ENCODE results near the gene CDK5RAP3. TPM values are rescaled to one million over a fixed set of nuclear protein-coding genes. Genes with fewer than 3 reads are reported as not detected.

The CDK5RAP3 gene, protein sequence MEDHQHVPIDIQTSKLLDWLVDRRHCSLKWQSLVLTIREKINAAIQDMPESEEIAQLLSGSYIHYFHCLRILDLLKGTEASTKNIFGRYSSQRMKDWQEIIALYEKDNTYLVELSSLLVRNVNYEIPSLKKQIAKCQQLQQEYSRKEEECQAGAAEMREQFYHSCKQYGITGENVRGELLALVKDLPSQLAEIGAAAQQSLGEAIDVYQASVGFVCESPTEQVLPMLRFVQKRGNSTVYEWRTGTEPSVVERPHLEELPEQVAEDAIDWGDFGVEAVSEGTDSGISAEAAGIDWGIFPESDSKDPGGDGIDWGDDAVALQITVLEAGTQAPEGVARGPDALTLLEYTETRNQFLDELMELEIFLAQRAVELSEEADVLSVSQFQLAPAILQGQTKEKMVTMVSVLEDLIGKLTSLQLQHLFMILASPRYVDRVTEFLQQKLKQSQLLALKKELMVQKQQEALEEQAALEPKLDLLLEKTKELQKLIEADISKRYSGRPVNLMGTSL
- total RNA-seq = 100 to 1,000 TPM; 206 to 224 TPM
- 112 TPM for polyA plus RNA-seq (2013, experiment 1 of 2)
- polyA plus RNA-seq (2013, experiment 2 of 2) = 154 TPM
- 6.8 to 52.9 (median 28.4) reads per million in 172 experiments for total RNA-seq

DNA sequence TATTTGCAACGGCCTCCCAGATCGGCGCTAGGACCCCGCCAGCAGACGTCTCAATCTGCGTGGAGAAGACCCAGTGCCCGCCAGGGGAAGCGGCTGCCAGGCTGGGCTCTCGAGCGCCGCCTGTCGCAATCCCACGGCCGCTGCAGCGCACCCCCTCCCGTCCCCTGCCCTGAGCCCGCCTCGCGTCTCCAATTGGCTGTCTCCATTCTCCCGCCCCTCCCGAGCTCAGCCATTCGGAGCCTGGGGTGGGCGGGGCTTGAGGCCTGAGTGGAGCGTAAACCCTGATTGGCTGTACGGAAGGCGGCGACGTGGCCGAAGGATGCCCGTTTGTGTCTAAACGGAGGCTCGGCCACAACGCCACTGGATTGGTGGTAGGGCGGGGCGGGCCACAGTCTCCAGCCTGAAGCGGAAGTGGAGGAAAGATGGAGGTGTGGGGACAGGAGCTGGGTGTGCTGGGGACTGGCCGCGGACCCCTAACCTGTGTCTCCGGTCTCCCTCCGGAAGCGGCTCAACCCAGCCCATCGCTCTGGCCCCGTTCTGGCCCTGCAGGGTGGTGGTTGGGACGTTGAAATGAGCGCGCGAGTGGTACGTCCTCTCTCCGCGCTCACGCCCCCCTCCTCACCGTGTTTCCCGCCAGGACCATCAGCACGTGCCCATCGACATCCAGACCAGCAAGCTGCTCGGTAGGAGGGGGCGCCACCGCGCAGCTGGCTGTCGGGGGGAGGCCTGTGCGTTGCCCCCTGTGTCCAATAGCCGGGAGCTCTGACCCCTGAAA is at the start of gene CDK5RAP3:
TSS of gene CDK5RAP3 (plus strand) at position 389 of the 775 bp plus-strand sequence. CDS start at position 423, 34 bp downstream.
- H3K27ac Mint-ChIP-seq = peak within 1 kb of the TSS; percentile 86
- no peaks in the 10 kb centered on the region for H3K27me3 ChIP-seq (ENCODE audit: control insufficient read depth in 1 of 2, insufficient read depth in 2 of 2, low read length in 2 of 2)
- H3K9me3 Mint-ChIP-seq = no peaks in the 10 kb centered on the region
- no peaks in the 10 kb centered on the region for H3K27me3 Mint-ChIP-seq
- POLR2A ChIA-PET = interaction anchor here (0.9 to 2.6 kb wide), 19 partner anchors 11 to 321 kb away, joined by 3 to 56 read pairs (median 5); partner anchors contain the start of genes KPNB1, LRRC46, MRPL10 and NFE2L1
- peaks cover 26% of the 10 kb centered on the region for H3K4me1 Mint-ChIP-seq (ENCODE audit: low read depth)
- peaks cover 26% of the 10 kb centered on the region for H3K4me1 ChIP-seq (ENCODE audit: insufficient read depth, low read length)
- ATAC-seq (ENCODE audit: poor library complexity) = peak; percentile 98
- no peaks in the 10 kb centered on the region for H3K9me3 ChIP-seq (ENCODE audit: control insufficient read depth in 1 of 2, insufficient read depth in 1 of 2, low read length in 2 of 2)
- H3K36me3 ChIP-seq (ENCODE audit: insufficient read depth, low read length) = peaks cover 24% of the 10 kb centered on the region
- DNase-seq = peak; percentile 95 to 99 (median 98)
- peak within 1 kb of the TSS; percentile 99 for H3K4me3 Mint-ChIP-seq
- CTCF ChIA-PET = interaction anchor here (0.6 to 3.8 kb wide), 28 partner anchors 12 to 141 kb away, joined by 3 to 70 read pairs (median 4); partner anchors contain the start of genes LRRC46, MRPL10, PNPO and PRR15L
- peaks cover 33% of the 10 kb centered on the region for H3K36me3 Mint-ChIP-seq (ENCODE audit: low read depth)
- TF ChIP-seq, protein P1, sequence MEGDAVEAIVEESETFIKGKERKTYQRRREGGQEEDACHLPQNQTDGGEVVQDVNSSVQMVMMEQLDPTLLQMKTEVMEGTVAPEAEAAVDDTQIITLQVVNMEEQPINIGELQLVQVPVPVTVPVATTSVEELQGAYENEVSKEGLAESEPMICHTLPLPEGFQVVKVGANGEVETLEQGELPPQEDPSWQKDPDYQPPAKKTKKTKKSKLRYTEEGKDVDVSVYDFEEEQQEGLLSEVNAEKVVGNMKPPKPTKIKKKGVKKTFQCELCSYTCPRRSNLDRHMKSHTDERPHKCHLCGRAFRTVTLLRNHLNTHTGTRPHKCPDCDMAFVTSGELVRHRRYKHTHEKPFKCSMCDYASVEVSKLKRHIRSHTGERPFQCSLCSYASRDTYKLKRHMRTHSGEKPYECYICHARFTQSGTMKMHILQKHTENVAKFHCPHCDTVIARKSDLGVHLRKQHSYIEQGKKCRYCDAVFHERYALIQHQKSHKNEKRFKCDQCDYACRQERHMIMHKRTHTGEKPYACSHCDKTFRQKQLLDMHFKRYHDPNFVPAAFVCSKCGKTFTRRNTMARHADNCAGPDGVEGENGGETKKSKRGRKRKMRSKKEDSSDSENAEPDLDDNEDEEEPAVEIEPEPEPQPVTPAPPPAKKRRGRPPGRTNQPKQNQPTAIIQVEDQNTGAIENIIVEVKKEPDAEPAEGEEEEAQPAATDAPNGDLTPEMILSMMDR (IDR thresholded peaks at IDR 0.05) = peak; percentile 92
- peak within 1 kb of the TSS; percentile 99 for H3K4me3 ChIP-seq (ENCODE audit: low read length)
- intact Hi-C loops (cut with DNase I, micrococcal nuclease) = loop anchor here (1.0 to 5.0 kb wide), 8 partner anchors 22 to 319 kb away; partner anchors contain the start of genes PNPO (in 2 of the 2), SCRN2 (in 1 of the 2) and SP2 (in 1 of the 2)
- H3K27ac ChIP-seq (ENCODE audit: low read depth in 1 of 2, low read length in 2 of 2) = peak within 1 kb of the TSS; percentile 32 to 72

DNA sequence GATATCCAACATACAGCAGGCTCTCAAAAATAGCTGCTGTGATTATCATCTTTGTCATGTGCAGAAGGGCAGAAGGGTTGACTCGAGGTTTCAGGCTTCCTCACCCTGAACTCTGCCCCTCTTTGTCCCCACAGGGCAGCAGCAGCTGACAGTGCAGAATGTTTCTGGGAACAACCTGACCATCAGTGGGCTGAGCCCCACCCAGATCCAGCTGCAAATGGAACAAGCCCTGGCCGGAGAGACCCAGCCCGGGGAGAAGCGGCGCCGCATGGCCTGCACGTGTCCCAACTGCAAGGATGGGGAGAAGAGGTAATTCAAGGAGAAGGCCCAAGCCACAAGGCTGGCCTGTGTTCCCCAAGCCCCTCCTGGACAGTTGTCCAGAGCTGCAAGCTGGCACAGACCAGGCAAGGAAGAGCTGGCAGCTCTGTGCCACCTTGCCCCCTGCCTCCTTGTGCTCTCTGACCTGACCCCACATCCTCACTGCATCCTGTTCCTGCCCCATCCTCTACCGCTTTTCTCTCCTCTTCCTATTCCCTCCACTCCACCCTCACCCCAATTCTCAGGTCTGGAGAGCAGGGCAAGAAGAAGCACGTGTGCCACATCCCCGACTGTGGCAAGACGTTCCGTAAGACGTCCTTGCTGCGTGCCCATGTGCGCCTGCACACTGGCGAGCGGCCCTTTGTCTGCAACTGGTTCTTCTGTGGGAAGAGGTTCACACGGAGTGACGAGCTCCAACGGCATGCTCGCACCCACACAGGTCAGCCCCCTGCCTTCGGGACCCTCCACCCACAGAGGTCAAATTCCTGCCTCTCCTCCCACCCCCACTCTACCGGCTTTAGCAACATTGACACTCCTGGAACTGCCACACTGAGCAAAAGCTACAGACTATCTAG is 45.9 kb upstream of the CDK5RAP3 start:
- ChIA-PET POLR2A (no interaction called here), CTCF (no interaction called here)
- H3K27me3 ChIP-seq (ENCODE audit: control insufficient read depth in 1 of 2, insufficient read depth in 2 of 2, low read length in 2 of 2) = no peaks in the 10 kb centered on the region
- Mint-ChIP-seq H3K27ac (no peak overlapping the region), H3K9me3 (no peaks in the 10 kb centered on the region), H3K36me3 (ENCODE audit: low read depth) (peaks cover 78% of the 10 kb centered on the region), H3K4me3 (no peak overlapping the region), H3K4me1 (ENCODE audit: low read depth) (no peaks in the 10 kb centered on the region), H3K27me3 (no peaks in the 10 kb centered on the region)
- H3K4me1 ChIP-seq (ENCODE audit: insufficient read depth, low read length) = no peaks in the 10 kb centered on the region
- H3K36me3 ChIP-seq (ENCODE audit: insufficient read depth, low read length) = peaks cover 68% of the 10 kb centered on the region
- intact Hi-C loops (cut with DNase I, micrococcal nuclease) = no loop called here
- DNase-seq = no peak
- no peaks in the 10 kb centered on the region for H3K9me3 ChIP-seq (ENCODE audit: control insufficient read depth in 1 of 2, insufficient read depth in 1 of 2, low read length in 2 of 2)
- no peak overlapping the region for H3K27ac ChIP-seq (ENCODE audit: low read depth in 1 of 2, low read length in 2 of 2)
- H3K4me3 ChIP-seq (ENCODE audit: low read length) = no peak overlapping the region
- TF ChIP-seq, protein P1 (IDR thresholded peaks at IDR 0.05) = no peak
- ATAC-seq (ENCODE audit: poor library complexity) = no peak

Data from CD4-positive, alpha-beta T cell (primary cell).